Fibroblast of skin of abdomen (primary cell): Measurements from ENCODE around the gene MIGA1.
"Not testable (repeated sequence)": the region's sequence is repeated elsewhere in the genome, so short reads cannot be mapped to it uniquely, and the experiment has no call there.

Experiments used
- DNase-seq: peaks from one replicate; pipeline ENCODE4 v3.0.0-alpha.2; 2013

Gene MIGA1

GRCh38 chr1:77850082-77850481, 70.6 kb downstream of the MIGA1 start:
- no peak for DNase-seq

GRCh38 chr1:77857552-77857951, 78.1 kb downstream of the MIGA1 start:
- peak; percentile 35 for DNase-seq

- no peak for DNase-seq
Measured at GRCh38 chr1:77858725-77859124, 79.3 kb downstream of the MIGA1 start.

GRCh38 chr1:77859248-77859647, 79.8 kb downstream of the MIGA1 start:
- DNase-seq: no peak

GRCh38 chr1:77866296-77866695, 86.8 kb downstream of the MIGA1 start:
- no peak for DNase-seq

- DNase-seq: no peak
Measured at GRCh38 chr1:77872645-77873044, 93.2 kb downstream of the MIGA1 start.

GRCh38 chr1:77873461-77873860, 94.0 kb downstream of the MIGA1 start:
- DNase-seq: no peak

- peak; percentile 42 for DNase-seq
Measured at GRCh38 chr1:77874804-77875445, 95.5 kb downstream of the MIGA1 start.

- DNase-seq: peak; percentile 59
Measured at GRCh38 chr1:77876884-77877283, 97.4 kb downstream of the MIGA1 start.

GRCh38 chr1:77881061-77881460, 101.6 kb downstream of the MIGA1 start:
- DNase-seq: no peak

- no peak for DNase-seq
Measured at GRCh38 chr1:77882411-77882810, 103.0 kb downstream of the MIGA1 start.

GRCh38 chr1:77888081-77888780, 108.8 kb downstream of the MIGA1 start, which contains the start of gene NEXN:
Gene NEXN (plus strand): TSS chr1:77888624. CDS start chr1:77916107, 27,483 bp downstream.
- peak; percentile 89 for DNase-seq

GRCh38 chr1:77888781-77889642, 109.6 kb downstream of the MIGA1 start:
- DNase-seq: peak; percentile 68

- DNase-seq: peak; percentile 79
Measured at GRCh38 chr1:77889671-77890070, 110.2 kb downstream of the MIGA1 start.

GRCh38 chr1:77891200-77891599, 111.8 kb downstream of the MIGA1 start:
- DNase-seq: no peak

GRCh38 chr1:77899647-77900320, 120.3 kb downstream of the MIGA1 start:
- no peak for DNase-seq

- DNase-seq: peak; percentile 51
Measured at GRCh38 chr1:77900687-77901293, 121.3 kb downstream of the MIGA1 start.

- no peak for DNase-seq
Measured at GRCh38 chr1:77905603-77906002, 126.2 kb downstream of the MIGA1 start.

GRCh38 chr1:77906019-77906545, 126.6 kb downstream of the MIGA1 start:
- DNase-seq: no peak

GRCh38 chr1:77906624-77907023, 127.2 kb downstream of the MIGA1 start:
- no peak for DNase-seq

GRCh38 chr1:77910116-77910515, 130.7 kb downstream of the MIGA1 start:
- DNase-seq: no peak

GRCh38 chr1:77918918-77919317, 139.5 kb downstream of the MIGA1 start:
- not testable (repeated sequence) for DNase-seq
